Measurements from ENCODE around the gene ALOX5. TPM values are rescaled to one million over a fixed set of nuclear protein-coding genes. Genes with fewer than 3 reads are reported as not detected.
"Not testable (repeated sequence)": the region's sequence is repeated elsewhere in the genome, so short reads cannot be mapped to it uniquely, and the experiment has no call there.

ALOX5 gene
- total and polyA plus RNA-seq, 3 experiments from 2014 or later = 0.77 to 3.0 (median 0.93) TPM

DNA sequence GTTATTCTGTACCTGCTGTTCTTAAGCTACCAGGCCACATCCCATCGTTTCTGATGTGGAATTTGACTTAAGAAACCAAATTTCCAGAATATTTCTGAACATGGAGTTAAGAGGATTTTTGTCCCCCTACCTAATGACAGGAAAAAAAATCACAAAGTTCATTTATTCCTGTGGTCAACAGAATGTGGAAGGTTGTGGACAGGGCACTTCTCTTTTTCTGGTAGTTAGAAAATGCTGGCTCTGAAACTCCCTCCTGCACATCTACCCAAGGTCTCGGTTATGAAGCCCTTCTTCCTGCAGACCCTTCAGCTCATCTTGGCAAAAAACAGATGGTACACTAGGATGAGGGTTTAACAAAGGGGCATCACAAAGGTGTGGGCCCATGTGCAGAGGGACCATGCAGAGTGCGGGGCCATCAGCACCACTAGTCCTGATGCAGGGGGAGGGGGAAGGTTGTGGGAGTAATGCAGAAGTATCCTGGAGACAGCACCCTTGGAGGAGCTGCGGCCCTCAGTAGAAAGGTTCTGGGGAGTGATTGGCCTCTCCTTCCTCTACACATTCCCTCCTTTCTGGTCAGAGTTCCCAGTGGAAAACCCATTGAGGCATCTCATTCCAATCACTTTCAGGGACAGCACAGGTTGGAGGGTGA, 9.8 kb downstream of the ALOX5 start:
- ChIA-PET CTCF (no interaction called here), POLR2A (no interaction called here)
- H3K27me3 Mint-ChIP-seq = peaks cover 2 to 6% of the 10 kb centered on the region in 2 donors
- Histone ChIP-seq H3K27ac (ENCODE audit: low read depth, low read length) (no peak overlapping the region), H3K36me3 (ENCODE audit: insufficient read depth, low read length) (no peaks in the 10 kb centered on the region), H3K4me3 (ENCODE audit: low read length) (no peak overlapping the region), H3K4me1 (ENCODE audit: insufficient read depth, low read length) (no peaks in the 10 kb centered on the region), H3K9me3 (ENCODE audit: low read length) (no peaks in the 10 kb centered on the region), H3K27me3 (ENCODE audit: insufficient read depth, low read length, poor library complexity, severe bottlenecking) (no peaks in the 10 kb centered on the region)
- DNase-seq = no peak
- H3K36me3 Mint-ChIP-seq = peaks cover 0 to 1% (median 0%) of the 10 kb centered on the region in 3 donors
- H3K4me3 Mint-ChIP-seq = no peak overlapping the region
- H3K27ac Mint-ChIP-seq = no peak overlapping the region
- H3K4me1 Mint-ChIP-seq = no peaks in the 10 kb centered on the region
- no peaks in the 10 kb centered on the region for H3K9me3 Mint-ChIP-seq

DNA sequence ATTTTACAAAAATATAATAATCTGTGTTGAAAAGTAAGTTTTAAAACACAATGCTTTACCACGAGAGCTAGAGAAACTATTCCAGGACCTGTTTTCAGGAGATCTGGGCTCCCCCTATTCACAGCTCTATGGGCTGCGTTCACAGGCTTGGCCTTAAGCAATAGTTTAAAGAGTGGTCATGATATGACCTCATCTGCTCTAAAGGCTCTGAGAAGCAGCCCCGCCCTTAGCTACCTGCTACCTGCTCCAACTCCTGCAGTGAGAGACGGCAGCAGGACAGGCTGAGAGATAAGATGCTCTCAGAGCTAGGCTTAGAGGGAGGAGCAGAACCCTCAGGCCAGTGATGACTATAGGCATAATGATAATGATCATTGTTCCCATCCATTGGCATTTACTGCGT, 12.6 kb downstream of the ALOX5 start:
- CTCF ChIA-PET = no interaction called here
- POLR2A ChIA-PET = no interaction called here
- Mint-ChIP-seq H3K27ac (no peak overlapping the region), H3K36me3 (peaks cover 0 to 12% (median 0%) of the 10 kb centered on the region in 3 donors), H3K4me1 (no peaks in the 10 kb centered on the region), H3K27me3 (peaks cover 5 to 6% of the 10 kb centered on the region in 2 donors), H3K9me3 (peaks cover 0 to 7% (median 2%) of the 10 kb centered on the region in 5 donors), H3K4me3 (no peak overlapping the region)
- Histone ChIP-seq H3K9me3 (ENCODE audit: low read length) (no peaks in the 10 kb centered on the region), H3K4me3 (ENCODE audit: low read length) (no peak overlapping the region), H3K27ac (ENCODE audit: low read depth, low read length) (no peak overlapping the region), H3K4me1 (ENCODE audit: insufficient read depth, low read length) (no peaks in the 10 kb centered on the region), H3K36me3 (ENCODE audit: insufficient read depth, low read length) (no peaks in the 10 kb centered on the region), H3K27me3 (ENCODE audit: insufficient read depth, low read length, poor library complexity, severe bottlenecking) (no peaks in the 10 kb centered on the region)
- DNase-seq = no peak

DNA sequence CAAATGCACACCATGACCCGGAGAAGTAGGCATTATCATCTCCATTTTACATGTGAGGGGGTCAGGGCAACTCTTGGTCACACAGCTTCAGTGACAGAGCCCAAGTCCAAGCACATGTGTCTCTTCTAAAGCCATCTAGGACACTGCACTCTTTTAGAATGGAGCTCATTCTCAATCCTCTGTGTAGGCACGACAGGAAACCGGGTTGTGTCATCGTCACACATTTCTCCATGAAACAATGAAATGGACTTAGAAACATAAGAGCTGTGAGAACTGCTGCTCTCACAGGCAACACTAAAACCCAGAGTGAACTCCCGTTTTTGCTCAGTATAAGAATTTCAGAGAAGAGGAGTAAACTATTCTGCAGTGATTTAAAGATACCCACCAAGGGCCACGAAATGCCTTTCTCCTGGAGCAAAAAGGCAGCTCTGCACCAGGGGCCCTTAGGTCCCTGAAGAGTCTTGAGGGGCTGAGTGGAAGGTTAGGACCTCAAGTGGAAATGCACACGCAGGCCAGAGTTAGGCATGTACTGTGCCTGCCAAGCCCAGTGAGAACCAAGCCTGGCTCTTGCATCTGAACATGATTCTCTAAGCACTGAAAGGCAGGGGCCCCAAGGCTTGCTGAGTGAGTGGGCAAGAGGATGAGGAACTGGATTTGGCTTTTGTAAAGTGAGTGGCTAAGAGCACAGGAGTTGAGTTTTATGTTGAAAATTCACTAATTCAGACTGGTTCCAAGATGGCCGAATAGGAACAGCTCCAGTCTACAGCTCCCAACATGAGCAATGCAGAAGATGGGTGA, 13.3 kb downstream of the ALOX5 start:
- no peaks in the 10 kb centered on the region for H3K4me1 ChIP-seq (ENCODE audit: insufficient read depth, low read length)
- Mint-ChIP-seq H3K27ac (no peak overlapping the region), H3K4me1 (no peaks in the 10 kb centered on the region), H3K4me3 (no peak overlapping the region), H3K9me3 (peaks cover 0 to 7% (median 2%) of the 10 kb centered on the region in 5 donors), H3K27me3 (peaks cover 5 to 6% of the 10 kb centered on the region in 2 donors), H3K36me3 (peaks cover 0 to 12% (median 0%) of the 10 kb centered on the region in 3 donors)
- H3K9me3 ChIP-seq (ENCODE audit: low read length) = no peaks in the 10 kb centered on the region
- CTCF ChIA-PET = no interaction called here
- no peak overlapping the region for H3K4me3 ChIP-seq (ENCODE audit: low read length)
- H3K27me3 ChIP-seq (ENCODE audit: insufficient read depth, low read length, poor library complexity, severe bottlenecking) = no peaks in the 10 kb centered on the region
- no peak for DNase-seq
- no peaks in the 10 kb centered on the region for H3K36me3 ChIP-seq (ENCODE audit: insufficient read depth, low read length)
- POLR2A ChIA-PET = no interaction called here
- no peak overlapping the region for H3K27ac ChIP-seq (ENCODE audit: low read depth, low read length)

DNA sequence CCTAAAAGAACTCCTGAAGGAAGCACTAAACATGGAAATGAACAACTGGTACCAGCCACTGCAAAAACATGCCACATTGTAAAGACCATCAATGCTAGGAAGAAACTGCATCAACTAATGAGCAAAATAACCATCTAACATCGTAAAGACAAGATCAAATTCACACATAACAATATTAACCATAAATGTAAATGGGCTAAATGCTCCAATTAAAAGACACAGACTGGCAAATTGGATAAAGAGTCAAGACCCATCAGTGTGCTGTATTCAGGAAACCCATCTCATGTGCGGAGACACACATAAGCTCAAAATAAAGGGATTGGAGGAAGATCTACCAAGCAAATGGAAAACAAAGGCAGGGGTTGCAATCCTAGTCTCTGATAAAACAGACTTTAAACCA, 15.7 kb downstream of the ALOX5 start:
- CTCF ChIA-PET; H3K9me3 ChIP-seq (ENCODE audit: low read length); DNase-seq; H3K36me3 ChIP-seq (ENCODE audit: insufficient read depth, low read length); H3K27ac Mint-ChIP-seq; H3K4me3 Mint-ChIP-seq; H3K4me1 Mint-ChIP-seq; POLR2A ChIA-PET; H3K4me1 ChIP-seq (ENCODE audit: insufficient read depth, low read length); H3K27ac ChIP-seq (ENCODE audit: low read depth, low read length); H3K27me3 Mint-ChIP-seq; H3K4me3 ChIP-seq (ENCODE audit: low read length); H3K27me3 ChIP-seq (ENCODE audit: insufficient read depth, low read length, poor library complexity, severe bottlenecking): not testable (repeated sequence)
- Mint-ChIP-seq H3K36me3 (peaks cover 0 to 17% (median 0%) of the 10 kb centered on the region in 3 donors), H3K9me3 (peaks cover 0 to 12% (median 9%) of the 10 kb centered on the region in 5 donors)

DNA sequence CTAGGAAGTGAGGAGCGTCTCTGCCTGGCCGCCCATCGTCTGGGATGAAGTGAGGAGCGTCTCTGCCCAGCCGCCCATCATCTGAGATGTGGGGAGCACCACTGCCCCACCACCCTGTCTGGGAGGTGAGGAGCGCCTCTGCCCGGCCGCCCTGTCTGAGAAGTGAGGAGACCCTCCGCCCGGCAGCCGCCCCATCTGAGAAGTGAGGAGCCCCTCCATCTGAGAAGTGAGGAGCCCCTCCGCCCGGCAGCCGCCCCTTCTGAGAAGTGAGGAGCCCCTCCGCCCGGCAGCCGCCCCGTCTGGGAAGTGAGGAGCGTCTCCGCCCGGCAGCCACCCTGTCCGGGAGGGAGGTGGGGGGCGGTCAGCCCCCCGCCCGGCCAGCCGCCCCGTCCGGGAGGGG, 17.6 kb downstream of the ALOX5 start:
- H3K27ac Mint-ChIP-seq; H3K4me3 Mint-ChIP-seq; H3K27me3 ChIP-seq (ENCODE audit: insufficient read depth, low read length, poor library complexity, severe bottlenecking); H3K4me1 Mint-ChIP-seq; POLR2A ChIA-PET; H3K4me3 ChIP-seq (ENCODE audit: low read length); H3K27ac ChIP-seq (ENCODE audit: low read depth, low read length); DNase-seq; H3K36me3 ChIP-seq (ENCODE audit: insufficient read depth, low read length); H3K4me1 ChIP-seq (ENCODE audit: insufficient read depth, low read length); CTCF ChIA-PET; H3K9me3 ChIP-seq (ENCODE audit: low read length); H3K27me3 Mint-ChIP-seq: not testable (repeated sequence)
- peaks cover 2 to 29% (median 4%) of the 10 kb centered on the region in 3 donors for H3K36me3 Mint-ChIP-seq
- peaks cover 12 to 24% (median 20%) of the 10 kb centered on the region in 5 donors for H3K9me3 Mint-ChIP-seq

DNA sequence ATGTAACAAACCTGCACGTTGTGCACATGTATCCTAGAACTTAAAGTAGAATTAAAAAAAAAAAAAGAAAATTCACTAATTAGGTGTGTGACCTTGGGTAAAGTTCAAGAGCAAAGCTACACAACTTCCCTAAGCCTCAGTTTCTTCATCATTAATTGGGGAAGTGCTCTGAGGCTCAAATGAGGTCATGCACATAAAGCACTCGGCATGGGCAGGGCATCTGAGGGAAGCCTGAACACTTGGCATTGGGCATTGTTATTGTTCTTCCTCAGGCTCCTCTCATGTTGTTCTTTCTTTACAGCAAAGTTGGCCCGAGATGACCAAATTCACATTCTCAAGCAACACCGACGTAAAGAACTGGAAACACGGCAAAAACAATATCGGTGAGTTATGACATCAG, 21.5 kb downstream of the ALOX5 start:
- no peak for DNase-seq
- Mint-ChIP-seq H3K4me3 (no peak overlapping the region), H3K27me3 (peaks cover 5 to 11% of the 10 kb centered on the region in 2 donors), H3K36me3 (peaks cover 2 to 22% (median 6%) of the 10 kb centered on the region in 3 donors), H3K4me1 (no peaks in the 10 kb centered on the region), H3K27ac (no peak overlapping the region), H3K9me3 (peaks cover 14 to 25% (median 24%) of the 10 kb centered on the region in 5 donors)
- H3K27ac ChIP-seq (ENCODE audit: low read depth, low read length) = no peak overlapping the region
- no peaks in the 10 kb centered on the region for H3K36me3 ChIP-seq (ENCODE audit: insufficient read depth, low read length)
- POLR2A ChIA-PET = no interaction called here
- H3K27me3 ChIP-seq (ENCODE audit: insufficient read depth, low read length, poor library complexity, severe bottlenecking) = no peaks in the 10 kb centered on the region
- CTCF ChIA-PET = no interaction called here
- no peak overlapping the region for H3K4me3 ChIP-seq (ENCODE audit: low read length)
- H3K4me1 ChIP-seq (ENCODE audit: insufficient read depth, low read length) = no peaks in the 10 kb centered on the region
- no peaks in the 10 kb centered on the region for H3K9me3 ChIP-seq (ENCODE audit: low read length)

DNA sequence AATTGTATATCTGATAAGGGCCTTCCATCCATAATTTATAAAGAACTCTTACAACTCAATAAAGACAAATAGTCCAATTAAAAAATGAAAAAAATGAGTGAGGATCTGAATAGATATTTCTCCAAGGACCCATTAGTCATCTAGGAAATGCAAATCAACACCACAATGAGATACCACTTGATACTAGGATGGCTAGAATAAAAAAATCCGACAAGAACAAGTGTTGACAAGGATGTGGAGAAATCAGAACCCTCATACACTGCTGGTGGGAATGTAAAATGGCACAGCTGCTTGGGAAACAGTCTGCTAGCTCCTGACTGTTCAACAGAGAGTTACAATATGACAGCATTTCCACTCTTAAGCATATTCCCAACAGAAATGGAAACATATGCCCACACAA, 24.6 kb downstream of the ALOX5 start:
- H3K27me3 ChIP-seq (ENCODE audit: insufficient read depth, low read length, poor library complexity, severe bottlenecking) = no peaks in the 10 kb centered on the region
- Mint-ChIP-seq H3K4me3 (no peak overlapping the region), H3K9me3 (peaks cover 14 to 23% (median 22%) of the 10 kb centered on the region in 5 donors), H3K36me3 (peaks cover 2 to 19% (median 6%) of the 10 kb centered on the region in 3 donors), H3K4me1 (no peaks in the 10 kb centered on the region), H3K27ac (no peak overlapping the region), H3K27me3 (peaks cover 8 to 11% of the 10 kb centered on the region in 2 donors)
- H3K4me1 ChIP-seq (ENCODE audit: insufficient read depth, low read length) = no peaks in the 10 kb centered on the region
- POLR2A ChIA-PET = no interaction called here
- H3K27ac ChIP-seq (ENCODE audit: low read depth, low read length) = no peak overlapping the region
- no peak overlapping the region for H3K4me3 ChIP-seq (ENCODE audit: low read length)
- H3K9me3 ChIP-seq (ENCODE audit: low read length) = no peaks in the 10 kb centered on the region
- no peak for DNase-seq
- no peaks in the 10 kb centered on the region for H3K36me3 ChIP-seq (ENCODE audit: insufficient read depth, low read length)
- CTCF ChIA-PET = no interaction called here

DNA sequence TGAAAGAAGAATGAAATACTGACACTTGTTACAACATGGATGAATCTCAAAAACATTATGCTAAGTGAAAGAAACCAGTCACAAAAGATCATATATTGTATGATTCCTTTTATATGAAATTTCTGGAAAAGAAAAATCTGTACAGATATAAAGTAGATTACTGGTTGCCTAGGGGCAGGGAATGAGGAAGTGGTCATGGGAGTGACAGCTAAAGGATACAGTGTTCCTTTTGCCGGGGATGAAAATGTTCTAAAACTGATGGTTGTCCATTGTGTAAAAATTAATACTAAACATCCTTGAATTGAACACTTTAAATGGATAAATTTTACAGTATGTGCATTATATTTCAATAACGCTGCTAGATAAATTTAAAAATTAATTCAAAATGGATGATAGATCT, 25.1 kb downstream of the ALOX5 start:
- POLR2A ChIA-PET = no interaction called here
- Mint-ChIP-seq H3K9me3 (peaks cover 13 to 18% (median 18%) of the 10 kb centered on the region in 5 donors), H3K4me3 (no peak overlapping the region), H3K36me3 (peaks cover 2 to 15% (median 6%) of the 10 kb centered on the region in 3 donors), H3K4me1 (peaks cover 0 to 3% (median 3%) of the 10 kb centered on the region in 3 donors), H3K27ac (peak overlapping the region in 1 of 8 donors; percentile 65), H3K27me3 (peaks cover 8 to 11% of the 10 kb centered on the region in 2 donors)
- no peak overlapping the region for H3K4me3 ChIP-seq (ENCODE audit: low read length)
- no peak for DNase-seq
- no peaks in the 10 kb centered on the region for H3K4me1 ChIP-seq (ENCODE audit: insufficient read depth, low read length)
- no peaks in the 10 kb centered on the region for H3K27me3 ChIP-seq (ENCODE audit: insufficient read depth, low read length, poor library complexity, severe bottlenecking)
- no peaks in the 10 kb centered on the region for H3K9me3 ChIP-seq (ENCODE audit: low read length)
- CTCF ChIA-PET = no interaction called here
- no peaks in the 10 kb centered on the region for H3K36me3 ChIP-seq (ENCODE audit: insufficient read depth, low read length)
- H3K27ac ChIP-seq (ENCODE audit: low read depth, low read length) = no peak overlapping the region
